GM18858 (cell line): ENCODE measurements around the gene MSMB.

Experiments
- ATAC-seq: cut with Tn5 transposase; IDR thresholded peaks from one replicate; pipeline ENCODE4 v1.9.1; 2021; ENCODE audit not compliant: unreplicated experiment

MSMB gene

DNA sequence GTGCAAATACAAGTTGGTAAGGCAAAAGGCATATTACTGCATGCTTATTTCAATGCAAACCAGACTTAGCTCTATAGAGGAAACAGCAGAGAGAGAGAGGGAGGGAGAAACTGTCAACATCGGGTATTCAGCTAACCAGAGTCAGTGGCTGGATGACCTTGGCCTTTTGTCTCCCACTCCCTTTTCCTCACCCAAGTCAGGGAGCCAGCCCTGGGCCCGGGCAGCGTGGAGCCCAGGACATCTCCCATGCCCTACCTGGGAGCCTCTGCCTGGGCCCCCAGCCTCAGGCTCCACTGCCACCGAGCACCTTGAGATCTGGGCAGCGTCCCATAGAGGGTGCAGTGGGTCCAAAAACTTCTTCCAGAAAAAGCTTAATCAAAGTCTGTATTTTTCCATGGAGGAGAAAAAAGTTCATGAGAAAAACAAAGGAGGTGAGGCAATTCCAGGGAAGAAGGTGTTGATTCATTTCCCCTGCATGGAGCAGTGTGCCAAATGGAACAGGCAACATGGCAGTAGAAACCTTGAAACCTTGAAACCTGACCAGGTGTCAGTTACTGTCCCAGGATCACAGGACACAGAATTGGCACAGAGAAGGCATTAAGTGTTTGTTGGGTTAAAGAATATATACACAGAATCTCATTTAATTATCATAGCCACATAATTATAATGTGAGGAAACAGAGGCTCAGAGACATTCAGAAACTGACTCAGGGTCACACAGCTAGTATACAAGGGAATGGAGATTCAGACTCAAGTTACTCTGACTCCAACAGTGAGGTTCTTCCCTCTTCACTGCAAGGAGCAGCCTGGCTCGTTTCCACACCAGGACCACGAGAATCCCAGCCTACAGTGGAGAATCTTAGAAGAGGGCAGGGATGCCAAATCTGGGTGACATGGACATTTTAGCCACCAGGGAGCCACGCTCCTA lies 9.9 kb downstream of the MSMB start:
- ATAC-seq = no peak

DNA sequence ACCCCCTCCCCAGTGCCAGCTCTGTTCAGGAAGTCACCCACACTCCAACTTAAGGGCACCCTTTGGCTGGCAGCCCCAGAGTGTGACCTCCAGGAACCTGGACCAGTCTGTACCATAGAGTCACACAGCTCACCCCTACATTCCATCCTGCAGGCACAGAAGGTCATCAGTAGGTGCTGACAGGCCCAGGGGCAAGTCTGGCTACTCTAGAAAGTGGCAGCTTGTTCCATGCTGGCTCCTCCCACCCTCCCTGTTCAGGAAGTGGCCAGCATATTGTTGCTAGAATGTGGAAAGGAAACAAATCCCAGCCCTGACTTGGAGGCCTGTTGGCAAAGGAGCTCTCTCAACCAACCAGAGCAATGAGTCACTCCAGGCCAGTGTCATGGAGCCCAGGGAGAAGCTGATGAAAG lies 12.5 kb downstream of the MSMB start:
- no peak for ATAC-seq

- ATAC-seq = no peak
These were observed 14.2 kb downstream of the MSMB start for GRCh38 chr10:46031648-46032532.

GRCh38 chr10:46030091-46030937 lies 15.8 kb downstream of the MSMB start, which contains the start of gene NCOA4:
Gene NCOA4, minus strand, starts transcription at chr10:46030623. Its CDS starts 13,943 bp downstream, at chr10:46016680.
- ATAC-seq = peak; percentile 88

- ATAC-seq = no peak
These were observed 16.5 kb downstream of the MSMB start for GRCh38 chr10:46029461-46030030.

DNA sequence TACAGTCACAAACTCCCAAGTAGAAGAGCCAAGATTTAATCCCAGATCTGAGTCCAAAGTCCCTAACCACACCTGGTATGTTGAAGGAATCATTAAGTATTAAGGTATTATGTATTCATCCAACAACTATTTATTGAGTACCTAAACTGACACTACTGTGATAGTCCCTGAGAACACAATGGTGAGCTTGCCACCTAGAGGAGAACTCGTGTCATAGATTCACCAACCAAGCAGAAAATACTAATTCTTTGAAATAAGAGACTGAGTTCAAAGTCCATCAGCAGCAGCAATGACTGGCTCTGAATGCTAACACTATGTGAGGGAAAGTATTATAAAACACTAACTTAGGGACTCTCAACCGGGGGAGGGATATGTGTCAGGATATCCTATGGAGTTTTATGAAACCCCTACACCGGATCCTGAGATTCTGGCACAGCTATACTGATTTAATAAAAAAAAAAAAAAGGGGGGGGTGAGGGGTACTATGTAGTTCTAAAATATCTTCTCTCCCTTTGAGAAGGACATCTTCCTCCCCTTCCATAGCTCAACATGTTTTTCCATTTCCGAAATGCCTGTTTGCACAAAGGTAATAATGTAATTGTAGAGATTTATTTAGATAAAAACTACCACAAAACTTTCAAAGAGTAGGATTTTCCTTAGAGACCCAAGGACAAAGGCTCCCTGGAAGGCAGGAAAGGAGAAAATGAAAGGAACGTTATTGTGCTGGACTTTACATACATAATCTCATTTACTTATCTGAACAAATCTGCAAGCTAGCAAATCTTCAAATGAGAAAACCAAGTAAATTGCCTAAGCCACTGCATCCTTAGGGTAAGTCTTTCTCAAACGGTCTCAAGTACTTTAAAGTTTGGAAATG lies 17.2 kb downstream of the MSMB start:
- peak; percentile 41 for ATAC-seq

GRCh38 chr10:46026106-46026505 lies 20.0 kb downstream of the MSMB start:
- ATAC-seq = no peak

- ATAC-seq = no peak
These were observed 20.7 kb downstream of the MSMB start for GRCh38 chr10:46025406-46025805.

GRCh38 chr10:46024948-46025347 lies 21.1 kb downstream of the MSMB start:
- ATAC-seq = no peak

GRCh38 chr10:46022978-46023702 lies 22.9 kb downstream of the MSMB start:
- ATAC-seq = peak; percentile 72

DNA sequence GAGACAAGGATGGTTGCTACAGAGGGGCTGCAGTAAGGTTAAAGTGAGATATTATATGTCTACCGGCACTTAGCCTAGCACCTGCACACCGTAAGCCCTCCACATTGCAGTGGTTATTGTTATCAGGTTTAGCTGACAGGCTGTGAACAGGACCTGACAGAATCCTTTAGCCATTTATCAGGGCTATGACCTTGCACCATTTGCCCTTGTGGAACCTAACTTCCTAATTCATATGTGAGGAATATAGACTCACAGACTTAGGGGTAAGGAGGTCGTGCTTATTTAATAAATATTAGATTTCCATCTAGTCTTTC lies 25.8 kb downstream of the MSMB start:
- ATAC-seq = no peak

DNA sequence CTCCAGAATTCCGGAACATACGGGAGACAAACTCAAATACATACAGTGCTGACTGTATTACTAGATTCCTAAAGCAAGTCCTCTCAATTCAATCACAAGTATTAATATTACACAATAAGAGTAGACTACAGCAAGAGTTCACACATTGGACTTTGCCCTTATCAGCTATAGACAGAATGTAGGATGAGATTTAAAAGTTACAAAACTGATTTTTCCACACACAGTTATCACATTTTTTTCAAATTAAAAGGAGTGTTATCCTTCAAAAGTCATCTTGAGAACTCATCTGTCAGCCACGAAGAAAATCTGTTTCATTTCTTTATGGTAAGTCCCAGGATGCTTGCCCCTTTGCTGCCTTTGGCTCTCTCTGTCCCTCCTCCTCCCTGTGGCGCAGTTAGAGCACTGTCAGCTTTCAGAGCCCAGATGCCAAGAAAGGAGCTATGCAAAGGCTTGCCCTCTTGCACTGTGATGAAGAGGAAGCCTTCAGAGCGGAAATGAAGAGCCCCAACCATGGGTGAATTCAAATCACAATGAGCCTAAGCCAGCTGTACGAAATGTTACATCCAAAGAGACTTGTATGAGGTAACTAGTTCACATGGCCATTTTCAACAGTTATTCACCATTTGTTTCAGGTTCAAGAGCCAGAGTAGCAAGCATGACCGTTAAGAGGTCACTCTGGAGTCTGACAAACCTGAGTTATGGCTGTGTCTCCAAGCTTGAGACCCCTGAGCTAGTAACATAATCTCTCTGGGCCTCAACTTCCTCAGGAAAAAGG lies 26.3 kb downstream of the MSMB start:
- ATAC-seq = no peak

DNA sequence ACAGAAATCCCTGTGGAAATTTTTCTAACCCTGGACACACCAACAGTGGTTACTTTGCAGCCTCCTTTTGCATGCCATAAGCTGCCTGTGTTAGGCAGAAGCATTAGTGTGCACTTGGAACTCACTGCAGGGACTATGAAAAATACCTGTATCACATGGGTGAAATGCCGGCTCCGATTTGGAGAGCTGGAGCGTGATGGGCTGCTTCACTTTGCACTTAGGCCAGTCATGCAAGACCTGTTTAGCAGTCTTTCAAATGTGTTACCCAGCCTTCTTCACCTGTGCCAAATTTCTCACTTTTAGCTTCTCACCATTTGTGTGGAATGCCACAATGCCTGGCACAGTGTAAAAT lies 26.9 kb downstream of the MSMB start:
- no peak for ATAC-seq

DNA sequence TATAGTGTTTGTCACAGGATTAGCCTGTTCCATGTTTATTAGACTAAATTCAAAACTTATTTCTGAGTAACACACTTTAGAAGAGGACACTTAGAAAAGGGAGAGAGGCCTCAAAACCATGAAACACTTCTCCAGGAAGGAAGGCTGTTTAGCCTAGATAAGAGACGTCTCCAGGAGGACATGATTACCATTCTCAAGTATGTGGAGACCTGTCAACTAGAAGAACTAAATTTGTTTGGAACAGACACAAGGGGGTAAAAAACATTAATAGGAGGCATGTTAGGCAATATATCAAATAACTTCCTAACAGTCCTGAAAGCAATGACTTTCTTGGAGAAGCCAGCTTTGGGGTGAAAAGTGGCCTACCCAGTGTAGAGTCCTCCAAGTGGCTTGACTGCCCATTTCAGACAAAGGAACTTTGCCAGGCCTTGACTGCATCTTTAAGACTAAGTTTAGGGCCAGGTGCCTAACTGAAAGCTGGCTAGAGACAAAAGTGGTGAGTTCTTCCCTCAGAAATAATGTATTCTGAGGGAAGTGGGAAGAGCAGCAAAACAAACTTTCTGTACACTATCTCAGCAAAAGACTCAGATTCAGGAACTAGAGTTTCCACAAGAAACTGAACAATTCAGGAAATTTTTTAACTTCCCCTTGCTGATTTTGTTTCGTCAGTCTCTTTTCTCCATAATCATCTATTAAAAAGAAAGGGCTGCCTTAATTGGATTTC lies 27.5 kb downstream of the MSMB start:
- no peak for ATAC-seq

- no peak for ATAC-seq
These were observed 28.3 kb downstream of the MSMB start for GRCh38 chr10:46017733-46018132.

GRCh38 chr10:46016811-46017210 lies 29.3 kb downstream of the MSMB start:
- ATAC-seq = no peak

DNA sequence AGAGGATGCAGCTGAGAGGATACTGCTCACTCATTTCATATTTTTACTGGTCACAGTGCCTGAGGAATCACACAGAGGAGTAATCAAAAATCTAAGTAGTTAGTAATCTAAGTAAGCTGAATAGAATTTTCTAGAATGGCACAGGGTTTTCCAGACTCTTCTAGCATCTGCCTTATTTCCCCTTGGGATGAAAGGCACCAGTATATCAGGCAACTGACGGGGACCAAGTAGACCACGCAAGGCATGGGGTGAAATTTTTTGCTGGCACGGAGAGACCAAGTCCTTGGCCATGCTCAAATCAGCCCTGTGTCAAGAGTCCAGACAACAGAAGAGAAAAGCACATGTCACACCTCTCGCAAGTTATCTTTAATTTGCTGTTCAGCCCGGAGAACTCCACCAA lies 29.9 kb downstream of the MSMB start:
- ATAC-seq = no peak
